Transverse colon (tissue), 4 donors: ENCODE results near the gene FLT1.

Source experiments
- CTCF ChIP-seq, 5 experiments: fragments of 200-600 bp in 3 of 5; fragments of 450-650 bp in 2 of 5; sonication (generic) in 3 of 5; IDR thresholded peaks; 1 replicate in 2 of 5; 2 replicates in 3 of 5; pipeline ENCODE4 v1.5.1; 2016 to 2017; ENCODE audit warnings: antibody characterized with exemption in 5 of 5, inconsistent platforms in 3 of 5, mild to moderate bottlenecking in 2 of 5, moderate library complexity in 1 of 5
- POLR2AphosphoS5 ChIP-seq, 3 donors: sonication (generic); formaldehyde crosslinking; IDR thresholded peaks; one replicate each; pipeline ENCODE4 v1.6.1; 2016; ENCODE audit warnings: antibody characterized with exemption in 3 of 3

DNA sequence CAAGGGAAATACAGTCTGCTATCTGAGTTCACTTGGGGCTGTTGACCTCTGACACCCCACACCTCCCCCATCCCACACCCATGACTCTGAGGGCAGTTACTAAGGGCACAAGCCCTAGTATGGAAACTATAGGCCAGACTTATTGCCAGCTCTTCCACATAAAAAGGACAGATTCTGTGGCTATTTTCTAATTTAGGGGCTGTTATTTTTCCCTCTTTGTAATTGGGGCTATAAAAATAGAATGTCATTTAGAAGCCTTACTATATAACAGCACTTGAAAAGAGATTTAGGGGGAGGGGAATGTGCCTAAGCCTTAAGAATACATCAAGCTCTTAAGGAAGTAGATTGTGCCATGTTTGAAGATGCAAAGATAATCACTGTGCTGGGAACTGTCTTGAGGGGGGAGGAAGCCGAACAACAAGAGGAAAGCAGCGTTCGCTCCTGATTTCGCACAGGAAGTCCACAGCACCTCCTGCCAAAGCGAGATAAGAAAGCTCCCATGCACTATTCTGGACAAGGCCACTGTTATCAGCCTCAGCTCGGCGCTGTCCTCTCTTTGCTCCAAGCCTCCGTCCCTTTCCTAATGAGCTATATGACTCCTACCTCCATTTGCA lies 86.6 kb downstream of the FLT1 start:
- TF ChIP-seq CTCF (IDR thresholded peaks at IDR 0.05) = no peak
- peak in 2 of 3 donors; percentile 16 to 37 for TF ChIP-seq POLR2AphosphoS5 (IDR thresholded peaks at IDR 0.05)
